Activated CD8-positive, alpha-beta T cell treated with anti-CD3 and anti-CD28 coated beads, Interleukin-2, amount 10 ng/mL, durations not matched to agents 7 days and 5 days (primary cell): ENCODE measurements around the gene ERG28. TPM values are rescaled to one million over a fixed set of nuclear protein-coding genes. Genes with fewer than 3 reads are reported as not detected.

ENCODE experiments used
- ATAC-seq: fragments of 150-1000 bp; cut with Tn5 transposase; one replicate; pipeline ENCODE4 v1.10.0; 2021; ENCODE audit warnings: moderate library complexity
- CTCF ChIA-PET: fragments of 350-600 bp; sonication (Branson Sonifier 250); formaldehyde crosslinking; loops from one replicate; lab custom pipeline; 2021; ENCODE audit warnings: antibody characterized with exemption; lab: Charles Lee
- POLR2A ChIA-PET: fragments of 350-600 bp; sonication (Branson Sonifier 250); formaldehyde crosslinking; loops from one replicate; lab custom pipeline; 2021; ENCODE audit warnings: antibody characterized with exemption; lab: Charles Lee
- DNase-seq: peaks from one replicate; pipeline ENCODE4 v3.0.0-alpha.2; 2020
- H3K27ac Mint-ChIP-seq: one replicate; pipeline ENCODE4 v1.8.0; 2021; ENCODE audit warnings: mild to moderate bottlenecking, mixed read lengths
- H3K27me3 Mint-ChIP-seq: one replicate; pipeline ENCODE4 v1.8.0; 2021; ENCODE audit warnings: low read depth, mixed read lengths
- H3K36me3 Mint-ChIP-seq: one replicate; pipeline ENCODE4 v1.8.0; 2021; ENCODE audit warnings: low read depth, mixed read lengths
- H3K4me1 Mint-ChIP-seq: one replicate; pipeline ENCODE4 v1.8.0; 2021; ENCODE audit warnings: low read depth, mixed read lengths
- H3K4me3 Mint-ChIP-seq: one replicate; pipeline ENCODE4 v1.8.0; 2021; ENCODE audit warnings: mild to moderate bottlenecking, mixed read lengths
- H3K9me3 Mint-ChIP-seq: one replicate; pipeline ENCODE4 v1.8.0; 2022; ENCODE audit warnings: mixed read lengths; ENCODE audit not compliant: insufficient read depth
- total RNA-seq, 2 experiments: library from RNA; stranded (reverse); gene quantifications; one replicate each; pipeline ENCODE4 v1.2.3, GENCODE V29; 2021

The ERG28 gene
- total RNA-seq, 2 experiments from 2014 or later: 19.0 to 19.2 TPM

- H3K9me3 Mint-ChIP-seq: no peaks in the 10 kb centered on the region
- no peaks in the 10 kb centered on the region for H3K4me1 Mint-ChIP-seq
- ATAC-seq: no peak
- H3K27me3 Mint-ChIP-seq: no peaks in the 10 kb centered on the region
- DNase-seq: no peak
- no peak overlapping the region for H3K4me3 Mint-ChIP-seq
- POLR2A ChIA-PET: no interaction called here
- no peaks in the 10 kb centered on the region for H3K36me3 Mint-ChIP-seq
- CTCF ChIA-PET: interaction anchor here (2.4 kb wide), 1 partner anchor 10 kb away, joined by 13 read pairs; no protein-coding TSS in a partner anchor
- no peak overlapping the region for H3K27ac Mint-ChIP-seq
Observed at GRCh38 chr14:75643985-75644384, 16.7 kb downstream of the ERG28 start.

DNA sequence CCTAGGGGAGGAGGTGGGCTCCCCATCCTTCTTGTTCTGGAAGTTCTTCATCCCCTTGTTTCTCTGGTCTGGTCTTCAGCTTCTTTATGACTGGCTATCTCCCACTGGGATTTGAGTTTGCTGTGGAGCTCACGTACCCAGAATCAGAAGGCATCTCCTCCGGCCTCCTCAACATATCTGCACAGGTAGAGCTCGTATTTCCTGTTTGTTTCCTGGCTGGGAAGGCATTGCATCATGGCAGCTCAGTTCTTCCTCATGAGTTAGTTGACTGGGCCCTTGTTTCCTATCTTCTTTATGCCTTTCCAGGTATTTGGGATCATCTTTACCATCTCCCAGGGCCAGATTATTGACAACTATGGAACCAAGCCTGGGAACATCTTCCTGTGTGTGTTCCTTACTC is 19.8 kb downstream of the ERG28 start:
- H3K27ac Mint-ChIP-seq: no peak overlapping the region
- no peaks in the 10 kb centered on the region for H3K27me3 Mint-ChIP-seq
- ChIA-PET POLR2A (interaction anchor here (1.2 kb wide), 1 partner anchor 23 kb away, joined by 3 read pairs; no protein-coding TSS in a partner anchor), CTCF (interaction anchor here (1.1 to 1.8 kb wide), 2 partner anchors 11 to 64 kb away, joined by 5 to 6 read pairs; no protein-coding TSS in a partner anchor)
- DNase-seq: no peak
- no peak for ATAC-seq
- no peaks in the 10 kb centered on the region for H3K4me1 Mint-ChIP-seq
- no peaks in the 10 kb centered on the region for H3K9me3 Mint-ChIP-seq
- no peak overlapping the region for H3K4me3 Mint-ChIP-seq
- H3K36me3 Mint-ChIP-seq: no peaks in the 10 kb centered on the region

- no peak overlapping the region for H3K27ac Mint-ChIP-seq
- POLR2A ChIA-PET: no interaction called here
- H3K36me3 Mint-ChIP-seq: no peaks in the 10 kb centered on the region
- H3K9me3 Mint-ChIP-seq: no peaks in the 10 kb centered on the region
- no peaks in the 10 kb centered on the region for H3K27me3 Mint-ChIP-seq
- no peak for DNase-seq
- H3K4me3 Mint-ChIP-seq: no peak overlapping the region
- H3K4me1 Mint-ChIP-seq: no peaks in the 10 kb centered on the region
- CTCF ChIA-PET: interaction anchor here (1.4 to 1.9 kb wide), 2 partner anchors 18 to 59 kb away, joined by 3 to 6 read pairs; no protein-coding TSS in a partner anchor
- no peak for ATAC-seq
Observed at GRCh38 chr14:75636100-75636692, 24.5 kb downstream of the ERG28 start.

GRCh38 chr14:75634848-75635247 is 25.8 kb downstream of the ERG28 start:
- Mint-ChIP-seq H3K27me3 (no peaks in the 10 kb centered on the region), H3K9me3 (no peaks in the 10 kb centered on the region), H3K4me3 (no peak overlapping the region), H3K36me3 (no peaks in the 10 kb centered on the region), H3K27ac (no peak overlapping the region), H3K4me1 (no peaks in the 10 kb centered on the region)
- DNase-seq (no peak), ATAC-seq (no peak)
- ChIA-PET CTCF (interaction anchor here (0.7 to 1.9 kb wide), 3 partner anchors 16 to 19 kb away, joined by 3 to 6 read pairs (median 4); no protein-coding TSS in a partner anchor), POLR2A (no interaction called here)

DNA sequence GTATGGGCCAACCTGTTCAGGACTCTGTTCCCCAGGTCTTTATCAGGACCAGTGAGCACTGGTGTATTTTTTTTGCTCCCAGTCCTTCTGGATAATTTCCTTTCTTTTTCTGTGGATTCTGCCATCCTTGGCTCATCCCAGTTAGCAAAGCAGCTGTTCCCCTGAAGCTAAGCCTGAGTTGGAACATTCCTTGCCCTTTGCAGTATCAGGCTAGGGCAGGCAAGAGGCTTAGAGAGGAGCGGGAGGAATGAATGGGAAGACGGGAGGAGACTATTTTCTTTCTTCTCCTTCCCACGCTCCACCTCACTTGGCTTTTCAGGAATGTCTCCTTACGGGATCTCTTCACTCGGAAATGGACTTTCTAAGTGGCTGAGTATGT is 29.2 kb downstream of the ERG28 start:
- Mint-ChIP-seq H3K9me3 (no peaks in the 10 kb centered on the region), H3K4me3 (no peak overlapping the region), H3K27me3 (no peaks in the 10 kb centered on the region), H3K36me3 (no peaks in the 10 kb centered on the region), H3K4me1 (no peaks in the 10 kb centered on the region), H3K27ac (no peak overlapping the region)
- ATAC-seq (no peak), DNase-seq (no peak)
- POLR2A ChIA-PET: no interaction called here
- CTCF ChIA-PET: no interaction called here

DNA sequence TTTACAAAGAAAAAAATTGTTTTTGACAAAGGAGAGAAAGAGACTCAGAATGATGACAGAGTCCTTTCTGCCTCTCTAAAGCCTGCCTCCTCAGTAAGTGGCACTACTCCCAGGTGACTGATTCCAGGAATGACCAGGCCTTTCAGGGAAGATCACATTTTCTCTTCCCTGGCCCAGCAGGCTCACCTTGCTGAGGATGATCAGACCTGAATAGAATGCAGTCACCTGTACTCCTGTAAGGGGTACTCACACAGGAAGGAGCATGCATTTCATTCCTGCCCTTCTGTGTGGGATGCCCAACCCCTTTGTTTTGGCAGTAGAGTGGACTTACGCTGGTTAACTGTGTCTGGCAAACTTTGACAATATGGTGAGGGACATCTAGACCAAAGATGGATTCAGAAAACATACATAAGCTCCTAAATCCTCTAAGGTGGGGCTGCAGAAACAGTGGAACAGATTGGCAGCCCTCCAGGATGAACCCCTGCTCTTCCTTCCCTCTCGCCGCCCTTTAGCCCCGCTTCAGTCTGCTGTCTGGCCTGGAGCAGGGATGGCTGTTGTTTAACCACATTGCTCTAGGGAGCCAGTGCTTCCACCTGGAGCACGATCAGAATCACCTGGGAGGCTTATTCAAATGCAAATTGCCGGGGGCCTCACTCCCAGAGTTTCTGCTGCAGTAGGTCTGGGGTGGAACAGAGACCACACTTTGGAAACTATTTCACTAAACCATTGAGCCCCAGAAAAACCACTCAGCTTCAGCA is 29.8 kb downstream of the ERG28 start:
- no peak for ATAC-seq
- Mint-ChIP-seq H3K9me3 (no peaks in the 10 kb centered on the region), H3K27ac (no peak overlapping the region), H3K36me3 (no peaks in the 10 kb centered on the region), H3K4me1 (no peaks in the 10 kb centered on the region), H3K4me3 (no peak overlapping the region), H3K27me3 (no peaks in the 10 kb centered on the region)
- DNase-seq: no peak
- CTCF ChIA-PET: no interaction called here
- POLR2A ChIA-PET: no interaction called here

DNA sequence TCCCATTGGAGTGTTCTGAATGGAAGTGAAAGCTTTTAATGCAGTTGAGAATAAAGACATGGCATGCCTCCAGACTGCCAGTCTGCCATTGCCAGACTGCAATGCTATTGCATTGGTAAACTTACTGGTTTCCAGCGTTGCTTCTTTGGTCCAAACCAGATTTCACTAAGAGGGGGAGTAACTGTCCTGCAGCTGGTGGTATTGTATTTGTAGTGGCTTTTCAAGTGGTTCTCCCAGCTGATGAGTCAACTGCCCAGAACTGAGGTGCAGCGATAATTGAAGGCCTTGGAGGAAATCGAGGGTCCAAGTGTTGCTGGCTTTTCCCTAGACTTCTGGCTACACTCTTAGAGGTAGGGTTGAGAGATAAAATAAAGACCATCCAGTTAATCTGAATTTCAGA is 31.9 kb downstream of the ERG28 start:
- Mint-ChIP-seq H3K36me3 (no peaks in the 10 kb centered on the region), H3K9me3 (no peaks in the 10 kb centered on the region), H3K4me1 (no peaks in the 10 kb centered on the region), H3K4me3 (no peak overlapping the region), H3K27ac (no peak overlapping the region), H3K27me3 (no peaks in the 10 kb centered on the region)
- ChIA-PET POLR2A (interaction anchor here (0.7 kb wide), 1 partner anchor 32 kb away, joined by 4 read pairs; no protein-coding TSS in a partner anchor), CTCF (interaction anchor here (1.2 kb wide), 1 partner anchor 25 kb away, joined by 3 read pairs; no protein-coding TSS in a partner anchor)
- DNase-seq: no peak
- no peak for ATAC-seq

DNA sequence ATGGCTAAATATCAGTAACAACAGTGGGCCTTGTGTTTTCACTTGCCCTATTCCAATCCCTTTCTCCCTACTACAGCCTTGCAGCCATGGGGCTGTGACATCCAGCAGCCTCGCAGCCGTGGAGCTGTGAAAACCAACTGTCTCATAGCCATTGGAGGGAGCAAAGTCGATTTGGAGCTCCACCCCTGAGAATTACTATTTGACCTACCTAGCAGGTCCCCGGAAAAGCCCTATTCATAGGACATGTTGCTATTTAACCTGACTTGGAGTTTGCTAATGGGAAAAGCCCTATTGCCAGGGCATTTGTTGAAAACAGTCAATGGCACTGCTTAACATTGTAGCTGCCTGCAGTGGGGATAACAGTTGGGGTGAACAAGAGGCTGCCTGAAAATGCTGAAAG is 33.3 kb downstream of the ERG28 start:
- no peaks in the 10 kb centered on the region for H3K27me3 Mint-ChIP-seq
- H3K4me1 Mint-ChIP-seq: no peaks in the 10 kb centered on the region
- no peak overlapping the region for H3K27ac Mint-ChIP-seq
- ATAC-seq: no peak
- H3K4me3 Mint-ChIP-seq: no peak overlapping the region
- no peaks in the 10 kb centered on the region for H3K9me3 Mint-ChIP-seq
- no peak for DNase-seq
- CTCF ChIA-PET: interaction anchor here (1.4 kb wide), 1 partner anchor 27 kb away, joined by 5 read pairs; no protein-coding TSS in a partner anchor
- no peaks in the 10 kb centered on the region for H3K36me3 Mint-ChIP-seq
- POLR2A ChIA-PET: no interaction called here

GRCh38 chr14:75626863-75627262 is 33.8 kb downstream of the ERG28 start:
- H3K27me3 Mint-ChIP-seq: no peaks in the 10 kb centered on the region
- no peaks in the 10 kb centered on the region for H3K36me3 Mint-ChIP-seq
- H3K4me1 Mint-ChIP-seq: no peaks in the 10 kb centered on the region
- H3K27ac Mint-ChIP-seq: no peak overlapping the region
- CTCF ChIA-PET: interaction anchor here (1.0 to 1.4 kb wide), 2 partner anchors 28 to 49 kb away, joined by 3 to 5 read pairs; no protein-coding TSS in a partner anchor
- DNase-seq: no peak
- H3K4me3 Mint-ChIP-seq: no peak overlapping the region
- no peak for ATAC-seq
- POLR2A ChIA-PET: no interaction called here
- H3K9me3 Mint-ChIP-seq: no peaks in the 10 kb centered on the region

DNA sequence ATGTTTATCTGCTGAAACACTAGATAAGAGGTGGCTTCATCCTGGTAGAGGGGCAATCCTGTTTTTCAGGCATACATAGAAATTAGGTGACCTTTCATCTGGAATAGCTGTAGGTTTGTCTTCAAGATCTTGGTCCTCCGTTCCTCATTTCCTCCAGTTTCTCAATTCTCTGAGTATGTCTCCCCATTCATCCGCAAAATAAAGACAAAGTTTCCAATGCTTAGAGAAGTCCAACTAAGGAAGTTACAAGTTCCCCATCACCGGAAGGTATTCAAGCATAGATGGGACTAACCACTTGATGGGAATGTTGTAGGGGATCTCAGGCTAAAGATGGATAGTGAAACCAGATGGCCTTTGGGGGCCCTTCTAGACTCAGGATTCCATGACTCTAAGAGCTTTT is 34.3 kb downstream of the ERG28 start:
- Mint-ChIP-seq H3K27ac (no peak overlapping the region), H3K27me3 (no peaks in the 10 kb centered on the region), H3K36me3 (no peaks in the 10 kb centered on the region), H3K9me3 (no peaks in the 10 kb centered on the region), H3K4me3 (no peak overlapping the region), H3K4me1 (no peaks in the 10 kb centered on the region)
- POLR2A ChIA-PET: no interaction called here
- no peak for DNase-seq
- CTCF ChIA-PET: interaction anchor here (1.0 to 1.4 kb wide), 2 partner anchors 28 to 49 kb away, joined by 3 to 5 read pairs; no protein-coding TSS in a partner anchor
- ATAC-seq: no peak

GRCh38 chr14:75625034-75625433 is 35.6 kb downstream of the ERG28 start:
- no peak overlapping the region for H3K27ac Mint-ChIP-seq
- H3K4me1 Mint-ChIP-seq: no peaks in the 10 kb centered on the region
- no peaks in the 10 kb centered on the region for H3K36me3 Mint-ChIP-seq
- ChIA-PET CTCF (no interaction called here), POLR2A (no interaction called here)
- DNase-seq (no peak), ATAC-seq (no peak)
- no peak overlapping the region for H3K4me3 Mint-ChIP-seq
- H3K9me3 Mint-ChIP-seq: no peaks in the 10 kb centered on the region
- H3K27me3 Mint-ChIP-seq: no peaks in the 10 kb centered on the region

DNA sequence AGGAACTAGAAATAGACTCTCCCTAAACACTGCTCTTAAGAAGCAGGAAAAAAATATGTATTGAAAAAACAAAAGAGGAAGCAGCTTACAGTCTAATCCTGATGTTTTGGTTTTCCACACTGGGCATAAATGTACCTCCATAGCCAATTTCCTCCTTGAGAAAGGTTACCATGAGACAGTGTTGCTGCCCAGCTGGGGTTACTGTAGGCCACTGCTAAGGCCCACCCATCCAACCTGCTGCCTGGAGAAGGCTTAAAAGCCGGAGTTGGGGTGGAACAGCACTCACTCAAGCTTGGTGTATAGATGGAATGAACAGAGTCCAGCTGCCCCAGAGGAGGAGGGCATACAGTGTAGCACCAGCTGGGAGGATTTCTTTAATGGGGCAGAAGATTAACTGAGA is 41.1 kb downstream of the ERG28 start:
- no peak overlapping the region for H3K4me3 Mint-ChIP-seq
- ChIA-PET POLR2A (no interaction called here), CTCF (interaction anchor here (1.1 to 2.0 kb wide), 4 partner anchors 15 to 90 kb away, joined by 3 to 7 read pairs (median 6); no protein-coding TSS in a partner anchor)
- H3K36me3 Mint-ChIP-seq: no peaks in the 10 kb centered on the region
- ATAC-seq: no peak
- H3K27ac Mint-ChIP-seq: no peak overlapping the region
- H3K9me3 Mint-ChIP-seq: peaks cover 4% of the 10 kb centered on the region
- DNase-seq: no peak
- no peaks in the 10 kb centered on the region for H3K27me3 Mint-ChIP-seq
- H3K4me1 Mint-ChIP-seq: no peaks in the 10 kb centered on the region
